ENCODE results near the gene MLLT10. TPM values are rescaled to one million over a fixed set of nuclear protein-coding genes. Genes with fewer than 3 reads are reported as not detected.
A peak's percentile ranks its signal among the peaks of the same experiment; 100 is the strongest.

Gene MLLT10
- total RNA-seq, 1 experiment from 2014 or later, result 60.1 TPM

- no peak for ATAC-seq
Observed at GRCh38 chr10:21513405-21513788, 20.6 kb upstream of the MLLT10 start.

More at GRCh38 chr10:21513405-21513788, 20.6 kb upstream of the MLLT10 start:
- Mint-ChIP-seq H3K9me3 (no peaks in the 10 kb centered on the region), H3K27ac (peak overlapping the region; percentile 40; the same call in 1 of the 2 replicates), H3K27me3 (ENCODE audit: low read depth) (peaks cover 17% of the 10 kb centered on the region), H3K36me3 (no peaks in the 10 kb centered on the region), H3K4me1 (peaks cover 66% of the 10 kb centered on the region), H3K4me3 (peak overlapping the region; percentile 86)
- ChIA-PET CTCF (no interaction called here), POLR2A (interaction anchor here (0.6 to 2.3 kb wide), 3 partner anchors 12 to 182 kb away, joined by 3 to 10 read pairs (median 8); partner anchors contain the start of gene SKIDA1)
- TF ChIP-seq, protein P1, sequence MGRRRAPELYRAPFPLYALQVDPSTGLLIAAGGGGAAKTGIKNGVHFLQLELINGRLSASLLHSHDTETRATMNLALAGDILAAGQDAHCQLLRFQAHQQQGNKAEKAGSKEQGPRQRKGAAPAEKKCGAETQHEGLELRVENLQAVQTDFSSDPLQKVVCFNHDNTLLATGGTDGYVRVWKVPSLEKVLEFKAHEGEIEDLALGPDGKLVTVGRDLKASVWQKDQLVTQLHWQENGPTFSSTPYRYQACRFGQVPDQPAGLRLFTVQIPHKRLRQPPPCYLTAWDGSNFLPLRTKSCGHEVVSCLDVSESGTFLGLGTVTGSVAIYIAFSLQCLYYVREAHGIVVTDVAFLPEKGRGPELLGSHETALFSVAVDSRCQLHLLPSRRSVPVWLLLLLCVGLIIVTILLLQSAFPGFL (CRISPR knock-in tag; IDR thresholded peaks at IDR 0.05; ENCODE audit: borderline replicate concordance), result no peak
- TF ChIP-seq ZNF425 (CRISPR knock-in tag; conservative IDR thresholded peaks at IDR 0.05) (no peak), ZNF512 (CRISPR knock-in tag; IDR thresholded peaks at IDR 0.05; ENCODE audit: borderline replicate concordance) (no peak), ETV6 (CRISPR knock-in tag; IDR thresholded peaks at IDR 0.05) (no peak), GRHL2 (CRISPR knock-in tag; IDR thresholded peaks at IDR 0.05; ENCODE audit: insufficient replicate concordance, severe bottlenecking) (no peak), FOXJ3 (CRISPR knock-in tag; IDR thresholded peaks at IDR 0.05; ENCODE audit: borderline replicate concordance) (no peak), RORB (CRISPR knock-in tag; IDR thresholded peaks at IDR 0.05) (no peak), ZNF423 (CRISPR knock-in tag; IDR thresholded peaks at IDR 0.05) (no peak), MAX (CRISPR knock-in tag; IDR thresholded peaks at IDR 0.05) (no peak)
- TF ChIP-seq, protein P2, sequence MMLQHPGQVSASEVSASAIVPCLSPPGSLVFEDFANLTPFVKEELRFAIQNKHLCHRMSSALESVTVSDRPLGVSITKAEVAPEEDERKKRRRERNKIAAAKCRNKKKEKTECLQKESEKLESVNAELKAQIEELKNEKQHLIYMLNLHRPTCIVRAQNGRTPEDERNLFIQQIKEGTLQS (CRISPR knock-in tag; conservative IDR thresholded peaks at IDR 0.05), result no peak
- TF ChIP-seq, protein P3, sequence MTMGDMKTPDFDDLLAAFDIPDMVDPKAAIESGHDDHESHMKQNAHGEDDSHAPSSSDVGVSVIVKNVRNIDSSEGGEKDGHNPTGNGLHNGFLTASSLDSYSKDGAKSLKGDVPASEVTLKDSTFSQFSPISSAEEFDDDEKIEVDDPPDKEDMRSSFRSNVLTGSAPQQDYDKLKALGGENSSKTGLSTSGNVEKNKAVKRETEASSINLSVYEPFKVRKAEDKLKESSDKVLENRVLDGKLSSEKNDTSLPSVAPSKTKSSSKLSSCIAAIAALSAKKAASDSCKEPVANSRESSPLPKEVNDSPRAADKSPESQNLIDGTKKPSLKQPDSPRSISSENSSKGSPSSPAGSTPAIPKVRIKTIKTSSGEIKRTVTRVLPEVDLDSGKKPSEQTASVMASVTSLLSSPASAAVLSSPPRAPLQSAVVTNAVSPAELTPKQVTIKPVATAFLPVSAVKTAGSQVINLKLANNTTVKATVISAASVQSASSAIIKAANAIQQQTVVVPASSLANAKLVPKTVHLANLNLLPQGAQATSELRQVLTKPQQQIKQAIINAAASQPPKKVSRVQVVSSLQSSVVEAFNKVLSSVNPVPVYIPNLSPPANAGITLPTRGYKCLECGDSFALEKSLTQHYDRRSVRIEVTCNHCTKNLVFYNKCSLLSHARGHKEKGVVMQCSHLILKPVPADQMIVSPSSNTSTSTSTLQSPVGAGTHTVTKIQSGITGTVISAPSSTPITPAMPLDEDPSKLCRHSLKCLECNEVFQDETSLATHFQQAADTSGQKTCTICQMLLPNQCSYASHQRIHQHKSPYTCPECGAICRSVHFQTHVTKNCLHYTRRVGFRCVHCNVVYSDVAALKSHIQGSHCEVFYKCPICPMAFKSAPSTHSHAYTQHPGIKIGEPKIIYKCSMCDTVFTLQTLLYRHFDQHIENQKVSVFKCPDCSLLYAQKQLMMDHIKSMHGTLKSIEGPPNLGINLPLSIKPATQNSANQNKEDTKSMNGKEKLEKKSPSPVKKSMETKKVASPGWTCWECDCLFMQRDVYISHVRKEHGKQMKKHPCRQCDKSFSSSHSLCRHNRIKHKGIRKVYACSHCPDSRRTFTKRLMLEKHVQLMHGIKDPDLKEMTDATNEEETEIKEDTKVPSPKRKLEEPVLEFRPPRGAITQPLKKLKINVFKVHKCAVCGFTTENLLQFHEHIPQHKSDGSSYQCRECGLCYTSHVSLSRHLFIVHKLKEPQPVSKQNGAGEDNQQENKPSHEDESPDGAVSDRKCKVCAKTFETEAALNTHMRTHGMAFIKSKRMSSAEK (CRISPR knock-in tag; IDR thresholded peaks at IDR 0.05; ENCODE audit: borderline replicate concordance), result no peak
- no peak for DNase-seq (ENCODE audit: low spot score)

Measured in WTC11 (cell line).